Uterus (tissue), 2 donors: ENCODE results near the gene MBD4.

Experiments used
- POLR2A ChIP-seq, 2 donors: fragments of 450-650 bp; IDR thresholded peaks; one replicate each; pipeline ENCODE4 v1.6.1; 2016; ENCODE audit warnings: antibody characterized with exemption in 2 of 2, mild to moderate bottlenecking in 1 of 2, moderate library complexity in 1 of 2
- TF ChIP-seq, protein P1 (sequence below), 4 experiments: fragments of 200-600 bp in 2 of 4; fragments of 450-650 bp in 2 of 4; sonication (generic) in 2 of 4; IDR thresholded peaks; one replicate each; pipeline ENCODE4 v1.5.1; 2016 to 2019; ENCODE audit warnings: antibody characterized with exemption in 4 of 4, mild to moderate bottlenecking in 2 of 4, moderate library complexity in 1 of 4

DNA sequence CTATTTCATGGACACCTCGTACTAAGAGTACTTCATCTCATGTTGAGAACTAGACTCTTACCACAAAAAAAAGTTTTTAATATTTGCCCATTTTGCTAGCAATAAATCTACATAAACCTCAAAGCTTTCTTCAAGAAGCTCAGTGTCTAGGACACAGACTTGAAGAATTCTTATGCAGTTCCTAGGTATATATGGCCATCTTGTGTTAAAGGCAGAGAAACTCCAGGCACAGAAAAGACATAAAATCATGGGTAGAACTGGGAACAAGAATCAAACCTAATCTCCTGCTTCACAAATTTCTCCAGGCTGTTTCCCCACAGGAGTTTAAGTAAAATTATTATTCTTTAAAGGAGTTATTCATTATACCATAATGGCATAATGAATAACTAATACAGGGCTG lies 4.4 kb downstream of the MBD4 start:
- TF ChIP-seq POLR2A (IDR thresholded peaks at IDR 0.05) = no peak
- TF ChIP-seq, protein P1, sequence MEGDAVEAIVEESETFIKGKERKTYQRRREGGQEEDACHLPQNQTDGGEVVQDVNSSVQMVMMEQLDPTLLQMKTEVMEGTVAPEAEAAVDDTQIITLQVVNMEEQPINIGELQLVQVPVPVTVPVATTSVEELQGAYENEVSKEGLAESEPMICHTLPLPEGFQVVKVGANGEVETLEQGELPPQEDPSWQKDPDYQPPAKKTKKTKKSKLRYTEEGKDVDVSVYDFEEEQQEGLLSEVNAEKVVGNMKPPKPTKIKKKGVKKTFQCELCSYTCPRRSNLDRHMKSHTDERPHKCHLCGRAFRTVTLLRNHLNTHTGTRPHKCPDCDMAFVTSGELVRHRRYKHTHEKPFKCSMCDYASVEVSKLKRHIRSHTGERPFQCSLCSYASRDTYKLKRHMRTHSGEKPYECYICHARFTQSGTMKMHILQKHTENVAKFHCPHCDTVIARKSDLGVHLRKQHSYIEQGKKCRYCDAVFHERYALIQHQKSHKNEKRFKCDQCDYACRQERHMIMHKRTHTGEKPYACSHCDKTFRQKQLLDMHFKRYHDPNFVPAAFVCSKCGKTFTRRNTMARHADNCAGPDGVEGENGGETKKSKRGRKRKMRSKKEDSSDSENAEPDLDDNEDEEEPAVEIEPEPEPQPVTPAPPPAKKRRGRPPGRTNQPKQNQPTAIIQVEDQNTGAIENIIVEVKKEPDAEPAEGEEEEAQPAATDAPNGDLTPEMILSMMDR (IDR thresholded peaks at IDR 0.05) = no peak
